NOMO-1 treated with DMSO at 0.1 percent for 48 hours (cell line): ENCODE data around the gene HINT3.
"Not testable (repeated sequence)": the region's sequence is repeated elsewhere in the genome, so short reads cannot be mapped to it uniquely, and the experiment has no call there.

Experiments
- DNase-seq: peaks from one replicate; lab custom pipeline; 2025; ENCODE audit not compliant: unreplicated experiment; lab: John Stamatoyannopoulos, UW

HINT3 gene

DNA sequence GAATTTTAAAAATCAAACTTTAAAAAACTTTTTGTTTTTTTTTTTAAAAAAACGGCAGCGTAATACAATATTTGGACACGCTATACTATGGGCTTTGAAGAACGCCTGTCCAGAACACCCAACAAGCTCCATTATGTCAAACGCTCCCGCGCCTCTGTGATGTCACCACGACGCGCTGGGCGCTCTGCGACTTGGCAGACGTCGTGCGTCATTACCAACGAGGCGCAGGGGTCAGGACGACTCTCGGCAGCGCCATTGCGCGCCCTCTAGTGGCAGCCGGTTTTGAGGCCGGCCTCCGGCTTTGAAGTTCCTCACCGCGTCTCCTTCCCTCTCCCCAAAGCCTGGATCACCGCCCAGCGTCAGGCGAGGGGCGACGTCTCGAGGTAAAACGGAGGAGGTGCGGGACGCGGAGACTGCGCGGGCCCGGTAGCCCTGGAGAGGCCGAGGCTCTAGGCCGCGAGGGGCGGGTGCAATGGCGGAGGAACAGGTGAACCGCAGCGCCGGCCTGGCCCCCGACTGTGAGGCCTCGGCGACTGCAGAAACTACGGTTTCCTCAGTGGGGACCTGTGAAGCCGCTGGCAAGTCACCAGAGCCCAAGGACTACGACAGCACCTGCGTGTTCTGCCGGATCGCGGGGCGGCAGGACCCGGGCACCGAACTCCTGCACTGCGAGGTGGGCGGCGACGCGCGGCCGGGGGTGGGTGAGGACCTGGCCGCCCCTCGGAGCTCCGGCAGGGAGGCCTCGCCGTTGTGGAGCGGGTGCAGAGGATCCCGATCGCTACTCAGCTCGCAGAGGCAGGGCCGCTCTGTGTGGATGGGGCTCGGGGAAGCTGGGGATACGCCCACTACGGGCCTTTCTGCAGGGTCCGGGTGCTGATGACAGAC lies at the start of gene HINT3:
Gene HINT3, plus strand, starts transcription at position 265 of the 885 bp plus-strand sequence. Its CDS starts 208 bp downstream, at position 473.
- DNase-seq, result peak; percentile 95

DNA sequence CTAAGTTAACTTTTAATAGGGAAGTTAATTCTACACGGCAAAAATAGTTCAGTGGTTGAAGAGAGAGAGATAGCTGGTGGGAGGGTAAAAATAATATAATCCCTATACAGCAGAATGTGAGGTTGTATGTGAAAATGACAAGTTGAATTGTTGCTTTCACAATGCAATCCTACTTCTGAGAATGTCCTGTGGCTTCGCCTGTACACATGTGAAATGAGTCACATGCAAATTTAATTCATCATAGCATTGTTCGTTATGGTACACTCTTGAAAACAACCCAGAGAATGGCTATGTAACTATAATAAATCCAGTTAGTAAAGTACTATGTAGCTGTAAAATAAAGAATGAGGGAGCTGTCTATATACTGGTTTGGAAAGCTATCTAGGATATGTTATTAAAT lies 46.0 kb upstream of the HINT3 start:
- DNase-seq, result peak; percentile 66

DNA sequence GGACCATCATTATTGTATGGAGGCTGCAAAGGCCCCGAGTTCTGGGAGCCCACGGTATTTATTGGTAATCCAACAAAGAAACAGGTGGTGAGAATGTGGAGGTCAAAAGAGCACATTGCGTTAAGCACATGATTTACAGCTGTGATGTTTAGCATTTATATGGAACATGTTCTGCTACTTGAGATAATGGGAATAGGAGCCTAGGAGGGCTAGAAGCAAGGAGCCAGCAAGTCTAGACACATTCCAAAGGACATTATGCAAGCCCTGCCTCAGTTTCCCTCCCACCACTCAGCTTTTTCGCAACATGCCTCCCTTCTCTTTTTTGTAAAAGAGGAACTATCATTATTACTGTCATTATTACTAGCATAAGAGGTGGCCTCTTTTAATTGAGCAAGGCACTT lies 45.5 kb upstream of the HINT3 start:
- DNase-seq, result peak; percentile 69

DNA sequence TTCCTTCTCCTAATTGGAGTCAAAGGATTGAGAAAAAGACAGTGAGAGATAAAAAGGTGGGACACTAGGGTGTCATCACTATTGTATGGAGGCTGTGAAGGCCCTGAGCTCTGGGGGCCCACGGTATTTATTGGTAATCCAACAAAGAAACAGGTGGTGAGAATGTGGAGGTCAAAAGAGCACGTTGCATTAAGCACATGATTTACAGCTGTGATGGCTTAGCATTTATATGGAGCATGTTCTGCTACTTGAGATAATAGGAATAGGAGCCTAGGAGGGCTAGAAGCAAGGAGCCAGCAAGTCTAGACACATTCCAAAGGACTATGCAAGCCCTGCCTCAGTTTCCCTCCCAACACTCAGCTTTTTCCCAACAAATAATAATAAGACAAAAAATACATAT lies 44.1 kb upstream of the HINT3 start:
- DNase-seq, result not testable (repeated sequence)

DNA sequence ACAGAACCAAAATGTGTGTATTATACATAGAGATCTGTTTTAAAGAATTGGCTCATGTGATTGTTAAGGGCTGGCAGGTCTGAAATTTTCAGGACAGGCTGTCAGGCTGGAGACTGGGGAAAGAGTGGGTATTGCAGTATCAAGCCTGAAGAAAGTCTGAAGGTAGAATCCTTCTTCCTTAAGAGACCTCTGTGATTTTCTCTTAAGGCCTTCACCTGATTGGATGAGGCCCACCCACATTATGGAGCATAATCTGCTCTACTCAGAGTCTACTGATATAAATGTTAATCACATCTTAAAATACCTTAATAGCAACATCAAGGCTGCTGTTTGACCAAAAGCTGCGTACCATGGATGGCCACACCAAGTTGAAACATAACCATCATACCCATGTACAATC lies 43.4 kb upstream of the HINT3 start:
- no peak for DNase-seq

DNA sequence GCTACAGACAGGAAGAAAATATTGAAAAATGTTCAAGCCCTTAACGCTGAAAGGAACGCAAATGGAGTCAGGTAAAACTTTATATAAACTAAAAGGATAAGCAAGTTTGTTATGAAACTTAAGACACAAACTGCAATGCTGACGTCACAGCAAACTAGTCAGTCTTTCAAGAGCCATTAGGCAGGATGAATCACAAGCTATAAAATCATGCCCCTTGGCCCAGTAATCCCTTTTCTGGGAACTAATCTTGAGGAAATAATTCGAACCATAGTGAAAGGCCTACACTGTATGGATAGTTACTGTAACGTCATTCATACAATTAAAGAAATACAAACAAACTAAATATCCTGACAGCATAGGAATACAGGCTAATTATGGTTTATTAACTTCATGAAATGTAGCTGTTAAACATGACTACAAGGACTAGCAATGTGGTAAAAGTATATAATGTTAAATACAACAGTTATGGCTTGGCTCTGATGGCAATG lies 42.7 kb upstream of the HINT3 start:
- DNase-seq, result no peak

DNA sequence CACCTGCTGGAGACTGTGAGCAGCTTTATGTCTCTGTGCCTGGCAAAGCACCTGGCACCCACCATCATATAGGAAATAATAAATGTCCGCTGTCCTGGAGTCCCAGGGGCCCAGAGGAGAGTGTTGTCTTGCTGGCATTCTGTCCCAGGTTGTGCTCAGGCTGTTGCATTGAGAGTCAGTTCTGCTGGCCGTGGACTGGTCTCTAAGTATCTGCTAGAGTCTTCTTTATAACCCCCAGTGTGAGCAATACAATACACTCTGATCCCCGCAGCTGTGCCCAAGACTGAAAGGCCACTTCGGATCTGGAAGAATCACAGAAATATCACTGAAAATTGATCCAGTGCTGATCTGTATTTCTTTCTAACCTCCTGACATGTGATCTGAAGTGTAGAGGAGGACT lies 38.3 kb upstream of the HINT3 start:
- DNase-seq, result no peak

DNA sequence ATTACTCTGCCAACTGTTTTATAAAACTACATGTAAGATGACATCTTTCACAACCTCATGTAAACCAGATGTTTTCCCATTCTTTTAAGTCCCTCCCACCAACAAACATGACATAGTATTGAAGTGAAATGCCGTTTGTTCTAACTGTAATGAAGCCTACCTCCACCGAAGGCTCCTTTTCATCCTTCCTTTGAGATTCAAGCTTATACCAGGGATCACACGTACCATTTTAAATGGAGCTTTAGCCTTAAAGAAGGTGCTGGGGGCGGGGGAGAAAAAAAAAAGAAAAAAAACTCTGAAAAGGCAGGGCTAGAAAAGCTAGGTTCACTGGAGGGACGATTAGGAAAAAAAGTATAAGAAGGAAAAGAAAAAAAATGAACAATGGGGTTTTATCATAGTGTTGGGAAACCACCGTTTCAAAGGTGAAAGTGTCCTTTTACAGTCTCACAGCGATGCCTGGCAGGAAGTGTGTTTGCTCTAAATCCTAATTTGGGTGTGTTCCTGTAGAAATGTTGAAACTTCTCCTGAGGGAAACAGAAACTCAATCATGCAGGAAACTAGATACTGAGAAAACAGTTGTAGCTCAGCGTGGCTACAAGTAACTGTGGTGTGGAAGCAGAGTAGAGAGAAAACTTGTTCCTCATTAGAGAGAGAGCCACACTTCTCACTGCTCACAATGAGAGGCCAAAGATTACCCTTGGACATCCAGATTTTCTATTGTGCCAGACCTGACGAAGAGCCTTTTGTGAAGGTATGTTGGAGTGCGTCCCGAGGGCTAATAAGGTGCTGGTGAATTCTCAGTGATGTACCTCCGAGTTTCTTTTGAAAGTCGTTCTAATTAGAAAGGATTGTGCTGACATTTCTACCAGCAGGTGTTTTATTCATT lies 37.6 kb upstream of the HINT3 start:
- DNase-seq, result peak; percentile 67

DNA sequence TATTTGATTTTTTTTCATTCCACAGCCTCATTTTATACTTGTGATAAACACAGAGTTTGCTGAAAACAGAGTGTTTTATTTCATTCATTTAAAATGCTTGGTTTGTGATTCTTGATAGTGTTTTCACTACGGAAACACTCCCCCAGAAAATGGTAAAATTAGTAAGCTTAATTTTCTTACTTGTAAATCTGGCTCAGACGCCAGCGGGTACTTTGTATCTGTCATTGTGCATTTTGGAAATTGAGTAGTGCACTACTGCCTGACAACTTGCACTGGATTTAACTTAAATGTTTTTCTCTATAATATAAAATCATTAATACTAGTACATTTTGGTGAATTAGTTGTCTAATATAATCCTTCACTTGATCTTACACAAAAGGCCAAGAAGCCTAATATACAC lies 37.0 kb upstream of the HINT3 start:
- DNase-seq, result no peak

DNA sequence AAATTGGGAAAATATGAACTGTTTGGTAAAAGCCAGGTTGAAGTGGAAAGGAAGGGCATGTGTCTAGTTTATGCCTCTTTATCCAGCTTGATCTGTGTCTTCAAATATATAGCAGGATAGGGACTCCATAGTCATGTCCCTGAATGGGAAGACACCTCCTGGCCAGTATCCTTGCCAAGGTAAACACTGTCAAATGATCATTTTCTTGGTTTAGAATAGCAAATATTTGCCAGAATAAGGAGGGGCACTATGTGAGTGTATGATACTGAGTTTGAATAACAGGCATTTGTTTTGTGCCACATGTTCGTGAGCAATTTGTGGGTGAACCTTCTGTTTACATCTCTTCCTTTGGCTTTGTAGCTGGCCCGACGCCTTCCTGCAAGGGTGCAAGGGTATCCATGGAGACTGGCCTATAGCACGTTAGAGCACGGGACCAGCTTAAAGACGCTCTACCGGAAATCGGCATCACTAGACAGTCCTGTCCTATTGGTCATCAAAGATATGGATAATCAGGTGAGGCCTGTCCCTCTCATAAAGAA lies 34.2 kb upstream of the HINT3 start:
- DNase-seq, result no peak

DNA sequence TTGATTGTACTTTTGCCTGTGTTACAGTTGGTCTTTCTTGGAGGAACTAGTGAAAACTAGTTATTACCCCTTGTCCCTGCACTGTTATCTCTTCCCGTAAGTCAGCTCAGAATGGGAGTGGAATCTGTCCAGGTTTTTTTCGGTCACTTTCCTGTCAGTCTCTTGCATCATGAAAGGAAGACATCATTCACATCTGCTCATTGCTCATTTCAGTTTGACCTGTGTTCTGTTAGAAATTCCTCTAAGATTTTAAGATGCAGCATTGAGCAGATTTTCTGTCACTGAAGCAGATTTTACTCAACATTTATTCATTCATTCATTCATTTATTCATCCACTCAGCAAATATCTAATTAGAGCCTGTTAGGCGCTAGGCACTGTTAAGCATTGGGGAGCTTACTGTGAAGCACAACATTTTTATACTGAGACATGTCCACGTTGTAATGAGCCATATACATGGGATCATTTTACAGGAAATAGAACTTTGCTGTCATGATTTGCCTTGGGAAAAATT lies 33.1 kb upstream of the HINT3 start:
- no peak for DNase-seq

DNA sequence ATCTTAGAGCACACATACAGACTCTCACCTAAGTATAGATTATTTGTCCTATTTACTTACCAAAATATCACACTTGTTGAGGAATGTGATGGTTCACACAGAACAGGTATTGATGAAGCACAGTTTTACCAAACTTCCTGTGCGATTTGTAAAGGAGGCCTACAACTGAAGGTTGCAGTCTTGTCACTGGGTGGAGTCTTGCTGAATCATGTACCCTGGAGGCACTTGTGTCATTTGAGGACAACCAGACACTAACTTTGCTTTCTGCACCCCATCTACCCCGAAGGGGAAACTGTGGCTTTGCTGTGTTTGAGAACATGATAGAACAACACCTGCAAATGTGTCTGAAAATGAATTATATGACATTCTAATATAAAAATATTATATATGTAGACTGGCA lies 32.4 kb upstream of the HINT3 start:
- no peak for DNase-seq

DNA sequence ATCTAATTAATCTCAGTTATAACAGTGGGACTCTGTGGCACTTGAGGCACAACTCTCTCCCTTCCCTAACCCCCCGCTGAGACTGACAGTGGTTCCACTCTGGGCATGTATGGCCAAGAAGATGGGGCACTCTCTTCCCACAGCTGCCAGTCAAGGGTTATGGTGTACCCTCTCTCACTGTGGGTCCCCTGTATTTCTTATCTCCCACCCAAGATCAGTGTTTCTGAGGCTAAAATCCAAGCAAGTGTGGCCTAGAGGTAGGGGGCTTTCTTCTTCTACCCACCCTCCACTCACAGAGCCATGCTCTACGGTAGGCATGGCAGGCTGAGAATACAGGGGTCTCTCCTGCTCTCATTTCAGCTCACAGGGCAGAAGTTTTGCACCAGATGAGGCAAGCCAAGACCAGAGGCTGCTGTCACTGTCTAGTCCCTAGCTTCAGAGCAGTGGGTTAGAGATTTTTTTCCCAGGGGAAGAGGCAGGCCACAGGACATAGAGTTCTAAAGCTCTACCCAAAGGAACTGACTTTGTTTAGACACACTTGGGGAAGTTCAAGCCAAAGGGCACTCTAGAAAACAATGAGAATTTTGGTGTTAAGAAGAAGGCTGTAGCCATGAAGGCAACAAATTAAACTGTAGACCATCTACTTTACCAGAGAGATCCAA lies 31.7 kb upstream of the HINT3 start:
- DNase-seq, result no peak

DNA sequence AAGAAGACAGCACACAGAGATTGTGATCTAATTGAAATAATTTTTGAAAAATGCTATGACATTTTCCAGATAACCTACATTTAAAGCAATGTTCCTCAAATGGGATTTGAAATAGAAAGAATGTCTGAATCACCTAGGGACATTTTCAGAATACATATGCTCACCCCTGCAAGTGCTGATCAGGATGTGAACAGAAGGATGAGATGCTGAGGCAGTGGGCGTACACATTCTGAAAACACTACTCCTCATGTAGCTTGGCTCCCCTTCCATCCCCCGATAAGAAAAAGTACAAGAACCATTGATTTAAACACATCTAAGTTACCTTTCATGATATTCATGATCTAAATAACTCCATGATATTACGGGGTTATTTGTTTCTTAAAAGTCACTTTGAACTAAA lies 29.9 kb upstream of the HINT3 start:
- no peak for DNase-seq

DNA sequence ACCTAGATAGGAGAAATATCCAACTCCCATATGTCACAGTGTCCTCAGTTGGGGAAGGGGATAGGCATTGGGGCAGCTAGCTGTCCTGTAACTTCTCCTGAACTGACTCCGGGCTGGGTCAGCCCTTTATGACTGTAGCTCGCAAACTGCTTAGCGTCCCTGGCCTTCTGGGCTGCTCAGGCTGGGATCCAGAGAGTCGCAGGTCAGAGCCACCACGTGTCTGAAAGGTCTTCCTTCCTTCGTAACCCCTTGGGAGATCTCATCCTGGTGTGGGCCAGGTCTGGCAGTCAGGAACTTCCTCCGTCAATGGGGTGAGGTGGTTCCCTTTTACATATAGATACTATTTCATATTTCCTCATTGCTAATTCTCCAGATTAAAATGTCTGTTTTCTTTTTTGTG lies 28.8 kb upstream of the HINT3 start:
- DNase-seq, result no peak

DNA sequence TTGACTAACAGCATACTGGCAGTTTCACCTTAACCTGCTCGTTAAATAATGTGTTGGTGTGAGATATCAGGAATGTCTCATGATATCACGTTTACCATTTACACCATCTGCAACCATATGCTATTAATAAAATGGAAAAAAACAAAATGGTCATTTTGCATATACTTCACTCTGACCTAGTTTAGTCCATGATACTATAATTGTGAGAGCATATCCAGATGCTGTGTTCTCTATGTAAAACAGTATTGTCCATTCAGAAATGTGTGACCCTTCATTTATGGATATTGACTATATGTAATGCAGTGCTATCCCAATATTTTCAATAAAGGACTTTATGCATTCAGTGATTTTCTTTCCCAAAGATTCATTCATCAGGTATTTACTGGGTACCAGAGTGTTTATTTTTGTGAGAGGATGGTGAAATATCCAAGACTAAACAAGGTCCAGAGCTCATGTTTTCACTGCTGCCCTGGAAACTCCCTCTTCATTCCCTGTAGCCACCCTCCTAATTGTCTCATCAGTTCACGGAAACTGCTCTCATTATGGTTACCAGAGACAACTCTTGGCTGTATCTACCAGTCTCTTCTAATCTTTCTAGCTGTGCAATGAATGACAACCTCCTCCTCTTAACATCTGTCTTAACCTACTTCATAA lies 25.7 kb upstream of the HINT3 start:
- no peak for DNase-seq

DNA sequence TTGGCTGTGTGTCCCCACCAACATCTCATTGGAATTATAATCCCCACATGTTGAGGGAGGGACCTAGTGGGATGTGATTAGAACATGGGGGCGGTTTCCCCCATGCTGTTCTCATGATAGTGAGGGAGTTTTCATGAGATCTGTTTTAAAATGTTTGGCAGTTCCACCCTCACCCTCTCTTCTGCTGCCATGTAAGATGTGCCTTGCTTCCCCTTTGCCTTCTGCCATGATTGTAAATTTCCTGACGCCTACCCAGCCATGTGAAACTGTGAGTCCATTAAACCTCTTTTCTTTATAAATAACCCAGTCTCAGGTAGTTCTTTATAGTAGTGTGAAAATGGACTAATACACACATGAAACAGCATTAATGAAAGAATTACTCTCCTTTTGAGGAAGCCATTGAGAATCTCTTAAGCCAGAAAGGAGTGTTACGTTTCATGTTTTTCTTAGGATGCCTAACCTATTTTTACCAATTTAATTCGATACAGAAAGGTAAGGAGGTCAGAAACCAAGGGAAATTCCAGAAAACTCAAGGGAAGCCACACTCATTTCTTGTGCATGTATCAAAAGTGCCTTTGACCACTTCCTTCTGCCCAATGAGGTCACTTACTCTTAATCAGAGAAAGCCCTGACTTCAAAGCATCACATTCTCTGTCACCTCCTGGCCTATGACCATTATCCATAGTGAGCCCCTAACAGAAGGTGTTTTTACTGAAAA lies 24.7 kb upstream of the HINT3 start:
- DNase-seq, result no peak

DNA sequence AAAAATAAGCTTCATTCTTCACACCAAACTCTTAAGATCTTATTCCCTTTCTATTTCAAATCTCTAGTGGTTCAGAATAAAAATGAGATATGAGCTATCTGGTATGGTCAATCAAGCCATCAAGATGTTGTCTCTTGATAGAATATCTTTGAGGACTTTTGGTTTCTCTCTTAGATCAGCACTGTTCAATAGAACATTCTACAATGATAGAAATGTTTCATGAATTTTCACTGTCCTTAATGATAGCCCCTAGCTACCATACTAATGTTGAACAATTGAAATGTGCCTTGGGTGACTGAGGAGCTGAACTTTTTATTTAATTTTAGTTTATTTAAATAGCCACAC lies 24.1 kb upstream of the HINT3 start:
- no peak for DNase-seq

DNA sequence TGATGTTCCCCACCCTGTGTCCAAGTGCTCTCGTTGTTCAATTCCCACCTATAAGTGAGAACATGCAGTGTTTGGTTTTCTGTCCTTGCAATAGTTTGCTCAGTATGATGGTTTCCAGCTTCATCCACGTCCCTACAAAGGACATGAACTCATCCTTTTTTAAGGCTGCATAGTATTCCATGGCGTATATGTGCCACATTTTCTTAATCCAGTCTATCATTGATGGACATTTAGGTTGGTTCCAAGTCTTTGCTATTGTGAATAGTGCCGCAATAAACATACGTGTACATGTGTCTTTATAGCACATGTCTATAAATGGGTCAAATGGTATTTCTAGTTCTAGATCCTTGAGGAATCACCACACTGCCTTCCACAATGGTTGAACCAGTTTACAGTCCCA lies 21.1 kb upstream of the HINT3 start:
- not testable (repeated sequence) for DNase-seq

DNA sequence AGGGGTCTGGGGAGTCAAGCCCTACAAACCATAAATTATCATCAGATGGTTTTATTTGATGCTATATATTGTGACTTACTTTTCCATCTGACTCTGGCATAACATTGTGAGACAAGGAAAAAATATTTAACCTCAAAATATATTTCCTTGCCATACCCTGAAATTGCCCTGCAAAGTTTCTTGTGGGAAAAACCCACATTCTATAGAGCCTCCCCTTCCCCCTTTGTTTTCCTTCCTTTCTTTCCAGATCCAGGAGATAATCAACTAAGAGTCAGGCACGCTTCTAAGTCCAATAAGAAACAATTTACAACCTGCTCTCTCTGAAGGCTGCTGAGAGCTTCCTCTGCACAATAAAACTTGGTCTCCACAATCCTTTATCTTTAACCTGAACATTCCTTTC lies 17.5 kb upstream of the HINT3 start:
- no peak for DNase-seq
